Upper lobe of left lung (tissue), 6 donors: ENCODE data around the gene ADPRH. TPM values are rescaled to one million over a fixed set of nuclear protein-coding genes. Genes with fewer than 3 reads are reported as not detected.

Source experiments
- ATAC-seq, 2 donors: fragments of 200-7000 bp; cut with Tn5 transposase; one replicate each; pipeline ENCODE4 v1.9.1; 2022; ENCODE audit warnings: mild to moderate bottlenecking in 2 of 2, moderate library complexity in 2 of 2; ENCODE audit not compliant: low FRiP score in 2 of 2
- DNase-seq, 2 donors: peaks; one replicate each; pipeline ENCODE4 v3.0.0-alpha.2; 2019 to 2020
- H3K27ac ChIP-seq, 4 donors: fragments of 200-600 bp; sonication (generic); one replicate each; pipeline ENCODE4 v1.5.1; 2016 to 2019
- H3K27me3 ChIP-seq, 4 donors: fragments of 200-600 bp; sonication (generic); one replicate each; pipeline ENCODE4 v1.5.1; 2017 to 2019
- H3K36me3 ChIP-seq, 4 donors: fragments of 200-600 bp; sonication (generic); one replicate each; pipeline ENCODE4 v1.5.1; 2016 to 2019
- H3K4me1 ChIP-seq, 4 donors: fragments of 200-600 bp; sonication (generic); one replicate each; pipeline ENCODE4 v1.5.1; 2018 to 2019
- H3K4me3 ChIP-seq, 4 donors: fragments of 200-600 bp; sonication (generic); one replicate each; pipeline ENCODE4 v1.5.1; 2017 to 2019; ENCODE audit warnings: mild to moderate bottlenecking in 2 of 4, moderate library complexity in 1 of 4
- H3K9me3 ChIP-seq, 4 donors: fragments of 200-600 bp; sonication (generic); one replicate each; pipeline ENCODE4 v1.5.1; 2018 to 2019
- CTCF ChIP-seq, 6 experiments: fragments of 450-650 bp in 4 of 6; fragments of 200-600 bp in 2 of 6; sonication (generic) in 2 of 6; IDR thresholded peaks; one replicate each; pipeline ENCODE4 v1.5.1; 2016 to 2019; ENCODE audit warnings: antibody characterized with exemption in 6 of 6
- EP300 ChIP-seq, 4 donors: sonication (generic); formaldehyde crosslinking; IDR thresholded peaks; one replicate each; pipeline ENCODE4 v1.5.1; 2017; ENCODE audit warnings: antibody characterized with exemption in 4 of 4, control low read depth in 2 of 4
- POLR2A ChIP-seq, 4 donors: fragments of 450-650 bp; IDR thresholded peaks; one replicate each; pipeline ENCODE4 v1.5.1; 2016 to 2017; ENCODE audit warnings: antibody characterized with exemption in 4 of 4, mild to moderate bottlenecking in 2 of 4
- POLR2AphosphoS5 ChIP-seq, 2 donors: sonication (generic); formaldehyde crosslinking; IDR thresholded peaks; one replicate each; pipeline ENCODE4 v1.5.1; 2017; ENCODE audit warnings: antibody characterized with exemption in 2 of 2
- WGBS, 2 donors: methylation state at CpG; one replicate each; pipeline ENCODE4 v1.1.5; 2017 to 2018; 5-methylcytosine and 5-hydroxymethylcytosine counted together
- total RNA-seq, 6 donors: library from RNA; depleted of rRNA in 4 of 6; stranded (reverse); fragments of >200 nt in 4 of 6; gene quantifications; one replicate each; pipeline versions ENCODE4 v1.1.0 to v1.2.1, GENCODE V29; 2016 to 2021
- donor health status: DM: no; HTN: no; CAD: no; lungs with moderate emphysema.
- donor health status: DM: no; HTN: yes; CAD: no; lungs with severe emphysema.

ADPRH gene
- total RNA-seq, 6 donors from 2014 or later = 18.9 to 33.8 (median 25.1) TPM

DNA sequence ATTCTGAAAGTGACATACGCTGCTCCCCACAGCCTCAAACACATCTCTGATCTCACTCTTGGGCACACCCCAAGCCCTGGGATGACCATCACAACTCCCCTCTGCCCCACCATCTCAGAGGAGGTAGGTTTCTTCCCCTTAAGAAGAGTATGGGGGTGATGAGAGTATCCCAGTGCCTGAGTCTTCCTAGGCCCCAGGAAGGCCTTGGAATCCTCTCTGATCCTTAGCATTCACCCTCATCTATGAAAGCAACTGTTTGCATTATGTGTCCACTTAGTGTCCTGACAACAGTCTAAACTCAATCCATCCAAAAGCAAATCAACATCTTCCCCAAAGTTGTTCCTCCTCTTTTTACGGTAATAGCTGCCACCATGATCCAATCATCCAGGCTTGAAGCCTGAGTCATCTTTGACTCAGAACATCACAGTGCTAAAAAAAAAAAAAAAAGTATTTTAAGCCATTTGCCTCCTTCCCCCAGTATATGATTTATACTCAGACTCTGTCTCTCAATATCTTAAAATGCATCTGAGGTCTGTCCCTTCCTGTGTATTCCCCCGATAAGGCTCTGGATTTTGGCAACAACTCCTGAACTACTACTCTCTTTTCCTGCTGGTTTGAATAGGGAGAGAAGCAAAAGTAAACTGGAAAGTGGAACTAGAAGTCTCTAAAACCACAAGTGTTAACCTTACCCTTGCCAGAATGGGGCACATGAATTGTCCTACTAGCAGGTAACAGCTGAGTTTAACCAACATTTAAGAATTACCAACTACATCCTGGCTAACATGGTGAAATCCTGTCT, 58.6 kb downstream of the ADPRH start:
- 48 to 49% methylated on average over 3 of the region's 3 CpGs for WGBS, 2 donors
- no peak overlapping the region for H3K4me3 ChIP-seq
- H3K27ac ChIP-seq = peak overlapping the region; percentile 79 to 93 (median 85)
- TF ChIP-seq POLR2AphosphoS5 (IDR thresholded peaks at IDR 0.05) (peak; percentile 23 to 79), EP300 (IDR thresholded peaks at IDR 0.05) (peak in 2 of 4 donors; percentile 75 to 85), CTCF (IDR thresholded peaks at IDR 0.05) (no peak), POLR2A (IDR thresholded peaks at IDR 0.05) (peak in 1 of 4 donors; percentile 32)
- DNase-seq (no peak), ATAC-seq (peak; percentile 68 to 82)
- no peaks in the 10 kb centered on the region for H3K36me3 ChIP-seq
- H3K9me3 ChIP-seq = no peaks in the 10 kb centered on the region
- peaks cover 20 to 34% (median 26%) of the 10 kb centered on the region in 4 donors for H3K4me1 ChIP-seq
- no peaks in the 10 kb centered on the region for H3K27me3 ChIP-seq

Other genes starting within 250 kb of the ADPRH start
- gene TMEM39A, start 115.9 kb upstream of the ADPRH start, total RNA-seq = 10 to 100 TPM; 15.9 to 52.6 (median 46.1) TPM
- 10 to 100 TPM in 5 of 6 donors, 1 to 10 TPM in 1; 8.4 to 19.8 (median 15.4) TPM for gene POGLUT1, start 110.5 kb upstream of the ADPRH start, total RNA-seq
- gene TIMMDC1, start 80.9 kb upstream of the ADPRH start, total RNA-seq = 100 to 1,000 TPM in 1 of 6 donors, 10 to 100 TPM in 5; 33.6 to 105 (median 52.8) TPM
- gene CD80, start 19.9 kb upstream of the ADPRH start, total RNA-seq = 10 to 100 TPM in 2 of 6 donors, 1 to 10 TPM in 4; 5.8 to 26.4 (median 8.7) TPM
- gene PLA1A, start 18.4 kb downstream of the ADPRH start, total RNA-seq = 10 to 100 TPM in 4 of 6 donors, 1 to 10 TPM in 2; 1.0 to 27.8 (median 14.6) TPM
- gene POPDC2, start 81.1 kb downstream of the ADPRH start, total RNA-seq = 1 to 10 TPM; 2.0 to 5.2 (median 2.2) TPM
- 10 to 100 TPM; 32.3 to 60.8 (median 51.8) TPM for gene COX17, start 97.9 kb downstream of the ADPRH start, total RNA-seq
- 10 to 100 TPM in 2 of 6 donors, 1 to 10 TPM in 4; 2.3 to 47.8 (median 6.6) TPM for gene CFAP91, start 123.5 kb downstream of the ADPRH start, total RNA-seq
- gene NR1I2, start 202.6 kb downstream of the ADPRH start, total RNA-seq = under 1 TPM in 4 of 6 donors, not detected in 2; 0.22 to 0.46 (median 0.39) TPM